ENCODE results near the gene OXTR.

DNA sequence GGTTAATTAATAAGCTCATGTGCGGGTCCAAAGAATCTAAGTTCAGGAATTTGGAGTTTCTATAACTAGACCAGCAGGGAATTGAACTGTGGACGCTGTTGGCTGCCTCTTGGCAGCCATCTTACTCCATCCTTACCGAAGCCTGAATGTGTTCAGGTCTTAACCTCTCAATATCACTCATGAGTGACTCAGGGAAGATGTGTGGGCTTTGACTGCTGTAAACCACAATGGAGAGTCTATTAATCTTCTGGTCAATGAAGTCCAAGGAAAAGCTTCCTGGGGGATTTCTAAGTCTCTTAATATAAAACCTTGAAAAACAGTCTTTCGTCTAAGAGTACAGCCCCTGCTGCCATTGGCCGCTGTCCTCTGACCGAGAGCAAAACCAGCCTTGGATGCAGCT, 46.7 kb upstream of the OXTR start:
- TF ChIP-seq, protein P1, sequence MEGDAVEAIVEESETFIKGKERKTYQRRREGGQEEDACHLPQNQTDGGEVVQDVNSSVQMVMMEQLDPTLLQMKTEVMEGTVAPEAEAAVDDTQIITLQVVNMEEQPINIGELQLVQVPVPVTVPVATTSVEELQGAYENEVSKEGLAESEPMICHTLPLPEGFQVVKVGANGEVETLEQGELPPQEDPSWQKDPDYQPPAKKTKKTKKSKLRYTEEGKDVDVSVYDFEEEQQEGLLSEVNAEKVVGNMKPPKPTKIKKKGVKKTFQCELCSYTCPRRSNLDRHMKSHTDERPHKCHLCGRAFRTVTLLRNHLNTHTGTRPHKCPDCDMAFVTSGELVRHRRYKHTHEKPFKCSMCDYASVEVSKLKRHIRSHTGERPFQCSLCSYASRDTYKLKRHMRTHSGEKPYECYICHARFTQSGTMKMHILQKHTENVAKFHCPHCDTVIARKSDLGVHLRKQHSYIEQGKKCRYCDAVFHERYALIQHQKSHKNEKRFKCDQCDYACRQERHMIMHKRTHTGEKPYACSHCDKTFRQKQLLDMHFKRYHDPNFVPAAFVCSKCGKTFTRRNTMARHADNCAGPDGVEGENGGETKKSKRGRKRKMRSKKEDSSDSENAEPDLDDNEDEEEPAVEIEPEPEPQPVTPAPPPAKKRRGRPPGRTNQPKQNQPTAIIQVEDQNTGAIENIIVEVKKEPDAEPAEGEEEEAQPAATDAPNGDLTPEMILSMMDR (IDR thresholded peaks at IDR 0.05; ENCODE audit: poor library complexity, severe bottlenecking), result no peak
- TF ChIP-seq POLR2AphosphoS5 (IDR thresholded peaks at IDR 0.05) (no peak), EP300 (conservative IDR thresholded peaks at IDR 0.05; ENCODE audit: poor library complexity, severe bottlenecking) (no peak), TAF1 (IDR thresholded peaks at IDR 0.05; ENCODE audit: low read depth) (no peak), RAD21 (conservative IDR thresholded peaks at IDR 0.05) (no peak), MXI1 (conservative IDR thresholded peaks at IDR 0.05; ENCODE audit: poor library complexity, severe bottlenecking) (no peak), EZH2 (IDR thresholded peaks at IDR 0.05; ENCODE audit: borderline replicate concordance, insufficient read depth, low read length, poor library complexity, severe bottlenecking) (no peak)
- TF ChIP-seq, protein P2, sequence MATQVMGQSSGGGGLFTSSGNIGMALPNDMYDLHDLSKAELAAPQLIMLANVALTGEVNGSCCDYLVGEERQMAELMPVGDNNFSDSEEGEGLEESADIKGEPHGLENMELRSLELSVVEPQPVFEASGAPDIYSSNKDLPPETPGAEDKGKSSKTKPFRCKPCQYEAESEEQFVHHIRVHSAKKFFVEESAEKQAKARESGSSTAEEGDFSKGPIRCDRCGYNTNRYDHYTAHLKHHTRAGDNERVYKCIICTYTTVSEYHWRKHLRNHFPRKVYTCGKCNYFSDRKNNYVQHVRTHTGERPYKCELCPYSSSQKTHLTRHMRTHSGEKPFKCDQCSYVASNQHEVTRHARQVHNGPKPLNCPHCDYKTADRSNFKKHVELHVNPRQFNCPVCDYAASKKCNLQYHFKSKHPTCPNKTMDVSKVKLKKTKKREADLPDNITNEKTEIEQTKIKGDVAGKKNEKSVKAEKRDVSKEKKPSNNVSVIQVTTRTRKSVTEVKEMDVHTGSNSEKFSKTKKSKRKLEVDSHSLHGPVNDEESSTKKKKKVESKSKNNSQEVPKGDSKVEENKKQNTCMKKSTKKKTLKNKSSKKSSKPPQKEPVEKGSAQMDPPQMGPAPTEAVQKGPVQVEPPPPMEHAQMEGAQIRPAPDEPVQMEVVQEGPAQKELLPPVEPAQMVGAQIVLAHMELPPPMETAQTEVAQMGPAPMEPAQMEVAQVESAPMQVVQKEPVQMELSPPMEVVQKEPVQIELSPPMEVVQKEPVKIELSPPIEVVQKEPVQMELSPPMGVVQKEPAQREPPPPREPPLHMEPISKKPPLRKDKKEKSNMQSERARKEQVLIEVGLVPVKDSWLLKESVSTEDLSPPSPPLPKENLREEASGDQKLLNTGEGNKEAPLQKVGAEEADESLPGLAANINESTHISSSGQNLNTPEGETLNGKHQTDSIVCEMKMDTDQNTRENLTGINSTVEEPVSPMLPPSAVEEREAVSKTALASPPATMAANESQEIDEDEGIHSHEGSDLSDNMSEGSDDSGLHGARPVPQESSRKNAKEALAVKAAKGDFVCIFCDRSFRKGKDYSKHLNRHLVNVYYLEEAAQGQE (IDR thresholded peaks at IDR 0.05; ENCODE audit: borderline replicate concordance), result no peak
